GM13977 (cell line): ENCODE measurements around the gene SETD1B.

Experiments used
- DNase-seq: peaks from one replicate; pipeline ENCODE4 v3.0.0; 2012; ENCODE audit warnings: low spot score
- in situ Hi-C: fragments of 300-500 bp; cut with MboI; formaldehyde crosslinking; loops from one replicate; pipeline ENCODE4 v1.12.0; 2022; ENCODE audit warnings: low sequenced_read_pairs, low pct_unique_long_range_greater_than_20kb, mixed read lengths, inconsistent platforms; ENCODE audit not compliant: unreplicated experiment
- TF ChIP-seq, protein P1 (sequence below): IDR thresholded peaks from 2 replicates; pipeline ENCODE4 v1.5.1; 2012; ENCODE audit warnings: mild to moderate bottlenecking, control low read depth; ENCODE audit not compliant: insufficient read depth; ENCODE audit errors: extremely low read depth, missing control alignments

The SETD1B gene

DNA sequence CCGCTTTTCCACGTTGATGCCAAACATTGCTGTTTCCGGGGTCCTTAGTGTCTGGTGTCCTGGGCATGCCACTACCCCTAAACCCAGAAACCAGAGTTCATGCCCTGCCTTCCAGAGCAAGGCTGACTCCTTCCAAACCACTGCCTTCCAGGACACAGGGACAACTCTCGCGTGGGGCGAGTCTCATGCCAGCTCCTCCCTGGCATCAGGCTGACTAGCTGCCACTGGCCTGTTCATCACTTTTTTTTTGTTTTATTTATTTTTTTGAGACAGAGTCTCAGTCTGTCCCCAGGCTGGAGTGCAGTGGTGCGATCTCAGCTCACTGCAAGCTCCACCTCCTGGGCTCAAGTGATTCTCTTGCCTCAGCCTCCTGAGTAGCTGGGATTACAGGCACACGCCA lies 4.8 kb downstream of the SETD1B start:
- in situ Hi-C loops = no loop called here
- no peak for DNase-seq
- TF ChIP-seq, protein P1, sequence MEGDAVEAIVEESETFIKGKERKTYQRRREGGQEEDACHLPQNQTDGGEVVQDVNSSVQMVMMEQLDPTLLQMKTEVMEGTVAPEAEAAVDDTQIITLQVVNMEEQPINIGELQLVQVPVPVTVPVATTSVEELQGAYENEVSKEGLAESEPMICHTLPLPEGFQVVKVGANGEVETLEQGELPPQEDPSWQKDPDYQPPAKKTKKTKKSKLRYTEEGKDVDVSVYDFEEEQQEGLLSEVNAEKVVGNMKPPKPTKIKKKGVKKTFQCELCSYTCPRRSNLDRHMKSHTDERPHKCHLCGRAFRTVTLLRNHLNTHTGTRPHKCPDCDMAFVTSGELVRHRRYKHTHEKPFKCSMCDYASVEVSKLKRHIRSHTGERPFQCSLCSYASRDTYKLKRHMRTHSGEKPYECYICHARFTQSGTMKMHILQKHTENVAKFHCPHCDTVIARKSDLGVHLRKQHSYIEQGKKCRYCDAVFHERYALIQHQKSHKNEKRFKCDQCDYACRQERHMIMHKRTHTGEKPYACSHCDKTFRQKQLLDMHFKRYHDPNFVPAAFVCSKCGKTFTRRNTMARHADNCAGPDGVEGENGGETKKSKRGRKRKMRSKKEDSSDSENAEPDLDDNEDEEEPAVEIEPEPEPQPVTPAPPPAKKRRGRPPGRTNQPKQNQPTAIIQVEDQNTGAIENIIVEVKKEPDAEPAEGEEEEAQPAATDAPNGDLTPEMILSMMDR = no peak

DNA sequence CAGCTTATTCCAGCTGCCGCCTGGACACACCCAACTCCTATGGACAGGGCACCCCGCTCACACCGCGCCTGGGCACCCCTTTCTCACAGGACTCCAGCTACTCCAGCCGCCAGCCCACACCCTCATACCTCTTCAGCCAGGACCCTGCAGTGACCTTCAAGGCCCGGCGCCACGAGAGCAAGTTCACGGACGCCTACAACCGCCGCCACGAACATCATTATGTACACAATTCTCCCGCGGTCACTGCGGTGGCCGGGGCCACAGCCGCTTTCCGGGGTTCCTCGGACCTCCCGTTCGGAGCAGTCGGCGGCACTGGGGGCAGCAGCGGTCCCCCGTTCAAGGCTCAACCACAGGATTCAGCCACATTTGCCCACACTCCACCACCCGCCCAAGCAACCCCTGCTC lies 5.9 kb downstream of the SETD1B start:
- in situ Hi-C loops = no loop called here
- TF ChIP-seq, protein P1 = no peak
- no peak for DNase-seq

DNA sequence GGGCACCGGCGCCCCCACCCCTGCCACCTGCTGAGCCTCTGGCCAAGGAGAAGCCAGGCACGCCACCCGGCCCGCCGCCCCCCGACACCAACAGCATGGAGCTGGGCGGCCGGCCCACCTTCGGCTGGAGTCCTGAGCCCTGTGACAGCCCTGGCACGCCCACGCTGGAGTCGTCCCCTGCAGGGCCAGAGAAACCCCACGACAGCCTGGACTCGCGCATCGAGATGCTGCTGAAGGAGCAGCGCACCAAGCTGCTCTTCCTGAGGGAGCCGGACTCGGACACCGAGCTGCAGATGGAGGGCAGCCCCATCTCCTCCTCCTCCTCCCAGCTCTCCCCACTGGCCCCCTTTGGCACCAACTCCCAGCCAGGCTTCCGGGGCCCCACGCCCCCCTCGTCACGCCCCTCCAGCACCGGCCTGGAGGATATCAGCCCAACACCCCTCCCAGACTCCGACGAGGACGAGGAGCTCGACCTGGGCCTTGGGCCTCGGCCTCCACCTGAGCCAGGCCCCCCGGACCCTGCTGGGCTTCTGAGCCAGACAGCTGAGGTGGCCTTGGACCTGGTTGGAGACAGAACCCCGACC lies 6.5 kb downstream of the SETD1B start:
- DNase-seq = no peak
- in situ Hi-C loops = no loop called here
- TF ChIP-seq, protein P1 = no peak

DNA sequence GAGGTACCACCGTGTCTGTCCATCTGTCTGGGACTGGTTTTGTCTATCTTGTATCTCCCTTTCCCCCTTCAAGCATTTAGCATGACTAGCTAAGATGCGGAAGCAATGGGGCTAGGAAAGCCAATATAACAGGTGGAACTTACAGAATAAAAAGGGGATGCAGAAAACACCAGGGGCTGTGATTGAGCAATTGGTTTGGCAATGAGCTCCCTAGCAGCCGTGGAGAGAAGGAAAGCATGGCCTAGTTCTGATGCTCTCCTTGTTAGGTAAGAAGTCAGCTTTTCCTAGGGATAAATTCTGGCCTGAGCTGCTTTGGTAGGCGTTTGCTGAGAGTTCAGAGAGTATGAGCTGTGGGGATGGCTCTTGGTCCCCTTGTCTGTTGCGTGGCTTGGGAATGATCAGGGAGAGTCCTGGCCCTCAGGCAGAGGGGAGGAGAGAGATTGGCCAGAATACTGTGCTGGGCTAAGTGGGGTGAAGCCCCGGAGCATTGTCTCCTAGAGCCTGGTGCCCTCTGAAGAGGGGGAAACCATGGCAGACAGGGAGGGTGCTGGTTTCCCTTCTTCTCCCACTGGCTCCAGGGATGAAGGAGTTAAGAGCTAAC lies 7.1 kb downstream of the SETD1B start:
- in situ Hi-C loops = no loop called here
- no peak for DNase-seq
- TF ChIP-seq, protein P1 = no peak

DNA sequence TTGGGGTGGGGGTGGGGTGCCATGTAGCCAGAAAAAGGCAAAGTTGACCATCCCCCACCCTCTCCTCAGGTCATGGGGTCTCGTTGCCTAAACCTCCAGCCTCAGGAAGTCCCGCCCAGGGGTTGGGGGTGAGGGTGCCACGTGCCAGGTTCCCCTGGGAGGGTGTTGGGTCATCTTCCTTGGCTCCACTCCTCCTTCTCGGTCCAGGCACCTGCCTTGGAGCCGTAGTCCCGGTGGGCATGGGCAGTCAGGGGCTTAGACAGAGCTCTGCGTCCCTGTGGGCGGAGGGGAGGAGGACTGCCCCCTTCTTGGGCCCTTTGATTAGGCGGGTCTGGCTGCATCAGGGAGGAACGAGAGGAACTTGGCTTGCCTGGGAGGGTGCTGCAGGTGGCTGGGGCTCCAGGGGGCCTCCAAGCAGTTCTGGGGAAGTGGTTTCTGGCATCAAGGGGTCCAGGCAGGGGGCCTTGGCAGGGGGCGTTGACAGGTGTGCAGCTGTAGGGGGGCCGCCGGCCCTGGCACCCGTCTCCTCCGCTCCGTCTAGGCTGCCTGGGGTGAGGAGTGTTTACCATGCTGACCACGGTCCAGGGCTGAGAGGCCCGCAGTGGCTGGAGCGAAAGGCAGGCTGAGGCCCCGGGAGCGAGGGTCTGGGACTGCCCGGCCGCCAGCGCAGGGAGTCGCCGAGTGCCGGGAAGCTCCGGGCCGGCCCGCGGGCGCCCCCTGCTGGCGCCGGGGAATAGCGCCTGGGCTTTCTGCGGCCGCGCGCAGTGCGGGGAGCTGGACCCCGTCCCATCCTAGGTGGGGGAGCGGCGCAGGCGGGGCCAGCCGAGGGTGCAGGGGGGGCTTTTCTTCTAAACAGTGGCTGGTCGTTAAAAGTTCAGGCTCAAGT lies 7.9 kb downstream of the SETD1B start:
- TF ChIP-seq, protein P1 = peak; percentile 93
- peak; percentile 94 for DNase-seq
- in situ Hi-C loops = no loop called here

DNA sequence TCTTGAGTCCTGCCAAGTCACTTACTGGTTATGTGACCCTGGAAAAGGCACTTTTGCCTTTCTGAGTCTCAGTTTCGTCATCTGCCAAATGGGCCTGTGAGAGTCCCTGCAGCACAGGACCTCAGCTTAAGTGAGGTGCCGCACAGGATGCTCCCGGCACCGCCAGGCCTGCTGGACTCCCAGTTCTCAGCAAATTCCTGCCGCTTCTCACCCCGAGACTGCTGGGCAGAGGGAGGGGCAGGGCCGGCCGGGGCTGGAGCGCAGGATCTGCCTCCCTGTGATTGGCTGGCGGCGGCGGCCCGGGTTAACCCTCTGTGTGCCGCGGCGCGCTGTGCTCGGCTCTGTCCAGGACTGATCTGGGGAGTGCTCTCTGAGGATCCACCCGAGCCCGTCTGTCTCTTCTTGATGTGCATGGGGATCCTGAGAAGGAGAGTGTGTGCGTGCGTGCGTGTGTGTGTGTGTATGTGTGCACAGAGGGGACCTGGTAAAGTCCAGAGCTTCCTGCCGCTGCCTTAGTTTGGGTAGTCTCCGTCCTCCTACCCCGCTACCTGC lies 8.6 kb downstream of the SETD1B start:
- TF ChIP-seq, protein P1 = no peak
- in situ Hi-C loops = no loop called here
- DNase-seq = peak; percentile 74
